Stimulated activated CD4-positive, alpha-beta T cell treated with anti-CD3 and anti-CD28 coated beads, Interleukin-15, amount 100 ng/mL, for 48 hours (primary cell): ENCODE data around the gene CAGE1.
A peak's percentile ranks its signal among the peaks of the same experiment; 100 is the strongest.

Experiments
- DNase-seq, 2 donors: peaks; one replicate each; pipeline ENCODE4 v3.0.0-alpha.2; 2020; ENCODE audit warnings: low read depth in 2 of 2

Gene CAGE1

DNA sequence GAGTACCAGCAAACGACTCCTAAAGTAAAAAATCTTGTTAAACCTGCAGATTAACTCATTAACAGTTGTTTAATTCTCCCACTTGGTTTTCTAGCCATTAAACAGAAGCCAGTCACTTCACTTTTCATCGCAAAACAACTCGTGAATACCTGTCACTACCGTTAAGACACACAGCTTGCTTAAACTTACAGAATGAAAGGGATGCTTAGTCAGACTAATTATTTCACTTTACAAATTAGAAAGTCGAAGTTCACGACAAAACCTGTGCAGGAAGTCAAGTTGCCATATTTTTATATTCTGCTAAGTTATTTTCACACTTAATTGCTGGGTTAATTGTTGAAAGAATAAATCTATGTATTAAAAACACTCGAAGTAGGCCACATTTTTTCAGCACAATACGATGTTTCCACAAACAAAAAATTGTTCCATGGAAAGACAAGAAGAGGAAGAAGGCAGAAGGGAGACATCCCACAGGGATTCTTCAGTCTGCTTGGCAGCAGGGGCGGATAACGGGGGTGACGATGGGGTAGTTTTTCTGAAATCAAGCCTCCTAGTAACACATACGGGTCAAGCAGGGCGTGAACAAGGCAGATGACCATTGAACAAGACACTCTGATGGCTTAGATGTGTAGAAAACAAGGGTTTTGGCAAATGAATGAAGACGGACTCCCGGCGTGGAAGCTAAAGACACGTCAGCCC, 77.5 kb downstream of the CAGE1 start:
- DNase-seq: peak in 1 of 2 donors; percentile 30

DNA sequence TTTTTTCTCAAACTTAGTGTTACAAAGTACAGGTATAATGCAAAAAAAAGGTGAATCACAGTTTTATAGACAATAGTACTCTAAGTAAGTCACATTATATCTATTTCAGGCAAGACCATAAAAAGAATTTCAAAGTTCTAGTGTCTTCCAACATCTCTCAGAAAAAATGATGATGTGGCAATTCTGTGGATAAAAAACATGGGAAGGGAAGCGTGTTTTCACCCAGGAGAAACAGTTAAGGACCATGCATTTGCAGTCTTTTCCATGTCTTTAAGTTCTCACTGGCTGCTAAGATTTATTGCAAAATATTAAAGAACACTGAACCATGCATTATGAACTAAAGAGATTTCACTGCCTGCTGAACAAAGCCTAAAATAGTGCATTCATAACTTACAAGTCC, 78.4 kb downstream of the CAGE1 start:
- no peak for DNase-seq

- no peak for DNase-seq
These were observed 80.5 kb downstream of the CAGE1 start for GRCh38 chr6:7309050-7309449.

DNA sequence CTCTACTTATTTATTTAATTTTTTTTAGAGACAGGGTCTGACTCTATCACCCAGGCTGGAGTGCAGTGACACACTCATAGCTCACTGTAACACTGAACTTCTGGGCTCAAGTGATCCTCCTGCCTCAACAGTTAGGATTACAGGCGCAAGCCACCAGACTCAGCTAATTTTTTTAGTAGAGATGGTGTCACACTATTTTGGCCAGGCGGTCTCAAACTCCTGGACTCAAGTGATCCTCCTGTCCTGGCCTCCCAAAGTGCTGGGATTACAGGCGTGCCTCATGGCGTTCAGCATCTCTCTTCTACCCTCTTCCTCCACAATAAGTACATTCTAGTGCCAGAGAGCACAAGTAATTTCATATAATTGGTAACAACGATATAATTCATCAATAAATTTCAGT, 82.0 kb downstream of the CAGE1 start:
- DNase-seq: no peak

DNA sequence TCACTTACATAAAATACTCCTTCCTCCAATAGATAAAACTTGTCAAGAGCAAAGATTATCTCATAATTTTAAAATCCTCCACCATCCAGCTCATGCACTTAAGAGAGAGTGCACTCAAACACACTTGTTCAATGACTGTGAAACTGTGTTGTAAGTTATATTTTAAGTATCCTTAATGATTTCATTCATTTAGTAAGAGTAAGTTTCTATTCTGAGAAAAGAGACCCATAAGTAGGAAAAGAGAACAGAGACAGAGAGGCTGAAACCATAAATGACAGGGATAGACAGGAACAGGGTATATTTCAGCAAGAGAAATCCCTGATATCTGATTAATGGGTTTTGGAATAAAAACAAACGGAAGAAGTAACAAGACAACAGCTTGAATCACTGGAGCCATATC, 84.7 kb downstream of the CAGE1 start:
- no peak for DNase-seq

DNA sequence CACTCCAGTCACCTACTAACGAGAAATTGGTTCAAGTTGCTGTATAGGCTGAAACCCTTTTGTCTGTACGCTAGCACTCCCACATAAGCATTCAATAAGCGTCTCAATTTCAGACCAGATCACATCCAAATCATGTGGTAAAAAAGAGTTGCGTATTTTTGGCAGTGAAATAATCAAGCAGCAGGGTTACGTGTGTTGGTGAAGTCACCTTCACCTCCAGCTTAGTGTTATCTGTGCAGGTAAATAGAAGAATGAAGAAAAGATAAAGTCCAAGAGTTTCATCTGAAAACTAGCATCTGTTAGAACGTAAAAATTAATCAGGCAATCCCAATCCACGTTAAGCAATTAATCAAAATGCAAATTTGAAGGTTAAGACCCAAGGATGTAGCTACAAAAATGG, 87.8 kb downstream of the CAGE1 start:
- DNase-seq: no peak

- no peak for DNase-seq
These were observed 88.6 kb downstream of the CAGE1 start for GRCh38 chr6:7300926-7301325.

- DNase-seq: no peak
These were observed 91.4 kb downstream of the CAGE1 start for GRCh38 chr6:7298113-7298512.

DNA sequence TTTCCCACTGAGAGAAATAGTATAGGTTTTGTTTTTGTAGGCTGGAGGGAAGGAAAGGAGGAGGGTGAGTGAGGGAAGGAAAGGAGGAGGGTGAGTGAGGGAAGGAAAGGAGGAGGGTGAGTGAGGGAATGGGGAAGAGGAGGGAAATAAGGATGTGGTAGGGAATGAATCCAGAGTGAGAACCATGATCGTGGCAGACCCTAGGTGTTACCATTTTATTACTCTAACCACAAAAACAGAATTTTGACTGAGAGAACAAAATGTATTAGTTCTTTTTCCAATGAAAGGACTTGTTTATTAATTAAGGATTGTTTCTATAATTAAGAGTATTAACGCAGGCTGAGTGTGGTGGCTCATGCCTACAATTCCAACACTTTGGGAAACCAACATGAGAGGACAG, 92.9 kb downstream of the CAGE1 start:
- no peak for DNase-seq

GRCh38 chr6:7295916-7296315, 93.6 kb downstream of the CAGE1 start:
- no peak for DNase-seq

DNA sequence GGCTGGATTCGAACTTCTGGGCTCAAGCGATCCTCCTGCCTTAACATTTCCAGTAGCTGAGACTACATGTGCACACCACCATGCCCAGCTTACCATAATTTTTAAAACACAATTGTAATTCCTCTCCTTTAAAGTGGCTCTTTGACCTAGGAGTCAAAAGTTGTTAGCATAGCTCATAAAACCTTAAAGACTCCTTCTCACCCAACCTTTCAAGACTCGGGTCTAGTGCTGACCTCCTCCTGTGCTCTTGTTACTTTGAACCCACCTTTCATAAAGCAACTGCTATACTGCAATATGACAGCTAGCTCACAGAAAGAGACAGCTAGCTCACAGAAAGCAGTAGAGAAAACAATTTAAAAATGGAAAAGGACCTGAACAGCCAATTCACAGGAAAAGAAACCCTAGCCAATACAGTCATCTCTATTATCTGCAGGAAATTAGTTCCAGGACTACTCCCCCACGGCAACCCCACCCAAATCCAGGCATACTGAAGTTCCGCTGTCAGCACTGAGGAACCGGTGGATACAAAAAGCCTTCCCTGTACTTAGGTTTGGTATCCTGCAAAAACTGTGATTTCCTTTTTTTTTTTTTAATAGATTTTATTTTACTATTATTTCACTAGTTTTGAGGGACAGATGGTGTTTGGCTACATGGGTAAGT, 96.8 kb downstream of the CAGE1 start:
- DNase-seq: no peak

- no peak for DNase-seq
These were observed 99.5 kb downstream of the CAGE1 start for GRCh38 chr6:7290079-7290478.

GRCh38 chr6:7285416-7285815, 104.1 kb downstream of the CAGE1 start:
- no peak for DNase-seq

GRCh38 chr6:7283676-7284075, 105.9 kb downstream of the CAGE1 start:
- no peak for DNase-seq

DNA sequence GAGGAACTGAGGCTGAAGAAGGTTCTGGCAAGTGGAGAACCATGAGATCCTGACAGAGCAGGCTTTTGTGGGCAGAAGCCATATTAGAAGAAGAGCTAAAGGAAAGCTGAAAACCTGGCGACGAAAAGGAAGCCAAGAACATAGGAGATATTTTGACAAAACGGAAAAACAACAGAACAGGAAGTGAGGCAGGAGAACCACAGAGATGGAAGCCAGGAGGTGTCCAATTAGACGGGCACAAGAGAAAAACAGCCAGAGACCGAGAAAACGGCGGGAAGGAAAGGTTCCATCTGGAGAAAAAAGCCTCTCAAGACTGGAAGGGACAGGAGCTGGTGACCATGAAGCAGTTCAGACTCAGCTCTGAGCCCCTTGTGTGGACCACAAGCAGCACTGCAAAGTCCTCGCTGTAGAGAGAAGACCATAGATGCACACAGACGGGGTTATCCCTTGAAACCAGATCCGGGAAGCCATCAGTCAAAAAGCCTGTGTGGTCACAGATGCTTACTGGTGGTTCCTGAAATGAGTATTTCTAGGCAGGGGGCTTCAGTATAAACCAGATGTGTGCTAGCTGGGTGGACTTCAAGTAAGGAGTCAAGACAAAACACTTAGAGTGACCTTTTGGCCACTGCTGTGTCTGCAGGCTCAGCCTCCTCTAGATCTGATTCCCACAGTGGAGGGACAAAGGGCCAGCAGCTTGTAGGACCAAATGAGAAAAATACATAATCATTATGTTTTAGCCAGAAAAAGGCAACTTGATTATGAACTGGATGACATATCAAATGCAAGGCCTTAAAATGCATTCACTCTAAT, 107.2 kb downstream of the CAGE1 start:
- DNase-seq: no peak
